Osteocyte (in vitro differentiated cells): Measurements from ENCODE around the gene ABI1. TPM values are rescaled to one million over a fixed set of nuclear protein-coding genes. Genes with fewer than 3 reads are reported as not detected.
"Not testable (repeated sequence)": the region's sequence is repeated elsewhere in the genome, so short reads cannot be mapped to it uniquely, and the experiment has no call there.

Experiments used
- DNase-seq: peaks from one replicate; pipeline ENCODE4 v3.0.0; 2021; ENCODE audit warnings: mixed read lengths; ENCODE audit not compliant: unreplicated experiment; ENCODE audit errors: extremely low spot score
- H3K27ac Mint-ChIP-seq: one replicate; pipeline ENCODE4 v1.8.0; 2021; ENCODE audit warnings: mild to moderate bottlenecking, mixed read lengths; ENCODE audit not compliant: unreplicated experiment
- H3K27me3 Mint-ChIP-seq: one replicate; pipeline ENCODE4 v1.8.0; 2021; ENCODE audit warnings: mixed read lengths; ENCODE audit not compliant: unreplicated experiment
- H3K36me3 Mint-ChIP-seq: one replicate; pipeline ENCODE4 v1.8.0; 2021; ENCODE audit warnings: mixed read lengths; ENCODE audit not compliant: unreplicated experiment
- H3K4me1 Mint-ChIP-seq: one replicate; pipeline ENCODE4 v1.8.0; 2021; ENCODE audit warnings: mixed read lengths; ENCODE audit not compliant: unreplicated experiment
- H3K4me3 Mint-ChIP-seq: one replicate; pipeline ENCODE4 v1.8.0; 2021; ENCODE audit warnings: mild to moderate bottlenecking, moderate library complexity, mixed read lengths; ENCODE audit not compliant: unreplicated experiment
- H3K9me3 Mint-ChIP-seq: one replicate; pipeline ENCODE4 v1.8.0; 2021; ENCODE audit warnings: mixed read lengths; ENCODE audit not compliant: unreplicated experiment
- long read RNA-seq: library from polyadenylated mRNA; unstranded; transcript quantifications from one replicate; pipeline ENCODE4 v2.0.0, GENCODE V29; 2021
- total RNA-seq: library from RNA; stranded (reverse); gene quantifications from 2 replicates; pipeline ENCODE4 v1.2.1, GENCODE V29; 2021
- TF ChIP-seq, protein P1 (sequence below): fragments of 200-600 bp; sonication (generic); IDR thresholded peaks from 2 replicates; pipeline ENCODE4 v1.5.0; 2021; ENCODE audit warnings: antibody characterized with exemption, mild to moderate bottlenecking, moderate library complexity

Gene ABI1
- total RNA-seq, result 62.2 and 64.1 TPM in 2 replicates
- long read RNA-seq, transcript ABI1-205 (10 exons, 3,516 nt), result minor isoform, 11 of 163 reads
- long read RNA-seq, transcript ABI1-202 (11 exons, 3,492 nt), result minor isoform, 24 of 163 reads
- long read RNA-seq, transcript ABI1-206 (11 exons, 1,446 nt), result major isoform, 73 of 163 reads
- long read RNA-seq, partial matches to known transcripts, result 28 of 163 reads
- long read RNA-seq, other reads (novel, unspliced or antisense), result 17 of 163 reads

DNA sequence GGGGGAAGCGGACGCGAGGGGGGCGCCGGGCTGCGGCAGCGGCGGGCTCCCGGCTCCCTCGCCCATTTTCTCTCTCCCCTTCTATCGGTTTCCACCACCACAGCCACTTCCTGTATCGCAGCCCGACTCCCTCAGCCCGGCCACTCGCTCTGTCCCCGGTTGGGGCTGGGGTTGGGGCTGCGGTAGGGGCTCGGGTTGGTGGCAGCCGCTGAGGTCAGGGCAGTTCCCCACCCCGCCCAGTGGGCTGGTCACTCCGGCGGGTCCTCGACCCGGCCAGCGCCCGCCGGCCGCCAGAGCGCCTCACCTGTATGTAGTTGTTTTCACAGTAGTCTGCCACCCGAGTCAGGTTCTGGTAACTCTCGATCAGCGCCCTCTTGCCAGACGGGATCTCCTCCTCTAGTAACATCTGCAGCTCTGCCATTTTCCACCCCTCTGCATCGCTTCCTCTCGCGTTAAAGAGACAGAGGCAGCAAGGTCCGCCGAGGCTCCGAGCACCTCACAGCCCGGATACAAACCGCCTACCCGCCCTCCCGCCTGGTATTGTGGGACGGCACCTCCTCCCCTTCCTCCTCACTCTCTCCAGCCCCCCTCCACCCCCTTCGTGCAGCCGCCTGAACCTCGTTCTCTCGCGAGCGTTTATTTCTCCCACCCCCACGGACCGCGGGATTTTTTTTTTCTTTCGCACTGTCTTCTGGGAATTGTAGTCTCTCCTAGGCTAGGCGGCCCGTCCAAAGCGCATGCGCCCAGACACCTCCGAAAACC is at the start of gene ABI1:
ABI1 (minus strand) TSS at position 516 of the 762 bp plus-strand sequence; CDS start at position 421, 95 bp downstream.
- peaks cover 21% of the 10 kb centered on the region for H3K4me1 Mint-ChIP-seq
- H3K36me3 Mint-ChIP-seq, result no peaks in the 10 kb centered on the region
- peaks cover 10% of the 10 kb centered on the region for H3K27me3 Mint-ChIP-seq
- H3K9me3 Mint-ChIP-seq, result no peaks in the 10 kb centered on the region
- DNase-seq, result peak; percentile 99
- TF ChIP-seq, protein P1, sequence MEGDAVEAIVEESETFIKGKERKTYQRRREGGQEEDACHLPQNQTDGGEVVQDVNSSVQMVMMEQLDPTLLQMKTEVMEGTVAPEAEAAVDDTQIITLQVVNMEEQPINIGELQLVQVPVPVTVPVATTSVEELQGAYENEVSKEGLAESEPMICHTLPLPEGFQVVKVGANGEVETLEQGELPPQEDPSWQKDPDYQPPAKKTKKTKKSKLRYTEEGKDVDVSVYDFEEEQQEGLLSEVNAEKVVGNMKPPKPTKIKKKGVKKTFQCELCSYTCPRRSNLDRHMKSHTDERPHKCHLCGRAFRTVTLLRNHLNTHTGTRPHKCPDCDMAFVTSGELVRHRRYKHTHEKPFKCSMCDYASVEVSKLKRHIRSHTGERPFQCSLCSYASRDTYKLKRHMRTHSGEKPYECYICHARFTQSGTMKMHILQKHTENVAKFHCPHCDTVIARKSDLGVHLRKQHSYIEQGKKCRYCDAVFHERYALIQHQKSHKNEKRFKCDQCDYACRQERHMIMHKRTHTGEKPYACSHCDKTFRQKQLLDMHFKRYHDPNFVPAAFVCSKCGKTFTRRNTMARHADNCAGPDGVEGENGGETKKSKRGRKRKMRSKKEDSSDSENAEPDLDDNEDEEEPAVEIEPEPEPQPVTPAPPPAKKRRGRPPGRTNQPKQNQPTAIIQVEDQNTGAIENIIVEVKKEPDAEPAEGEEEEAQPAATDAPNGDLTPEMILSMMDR, result no peak
- H3K27ac Mint-ChIP-seq, result peak within 1 kb of the TSS; percentile 99
- H3K4me3 Mint-ChIP-seq, result peak within 1 kb of the TSS; percentile 99

DNA sequence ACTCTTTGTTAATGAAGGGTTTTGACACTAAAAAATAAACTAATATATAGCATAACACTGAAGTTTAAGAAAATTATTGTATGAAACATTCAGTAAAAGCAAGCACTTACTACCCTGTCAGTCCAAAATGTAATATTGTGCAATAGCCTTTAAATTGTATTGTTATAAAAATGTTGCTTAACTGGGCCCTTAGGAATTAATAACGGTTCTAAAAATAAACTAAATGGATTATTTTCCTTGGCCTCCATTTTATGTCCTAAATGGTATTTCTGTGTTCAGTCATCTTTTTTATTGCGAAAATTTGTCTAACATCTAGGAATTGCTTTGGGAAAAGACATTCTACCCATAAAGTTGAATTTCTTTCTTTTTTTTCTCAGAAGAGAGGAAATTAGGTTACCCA is 49.0 kb upstream of the ABI1 start:
- Mint-ChIP-seq H3K4me1 (no peaks in the 10 kb centered on the region), H3K27ac (no peak overlapping the region), H3K9me3 (peaks cover 4% of the 10 kb centered on the region), H3K27me3 (peaks cover 7% of the 10 kb centered on the region), H3K4me3 (no peak overlapping the region), H3K36me3 (no peaks in the 10 kb centered on the region)
- TF ChIP-seq, protein P1, result no peak
- no peak for DNase-seq

DNA sequence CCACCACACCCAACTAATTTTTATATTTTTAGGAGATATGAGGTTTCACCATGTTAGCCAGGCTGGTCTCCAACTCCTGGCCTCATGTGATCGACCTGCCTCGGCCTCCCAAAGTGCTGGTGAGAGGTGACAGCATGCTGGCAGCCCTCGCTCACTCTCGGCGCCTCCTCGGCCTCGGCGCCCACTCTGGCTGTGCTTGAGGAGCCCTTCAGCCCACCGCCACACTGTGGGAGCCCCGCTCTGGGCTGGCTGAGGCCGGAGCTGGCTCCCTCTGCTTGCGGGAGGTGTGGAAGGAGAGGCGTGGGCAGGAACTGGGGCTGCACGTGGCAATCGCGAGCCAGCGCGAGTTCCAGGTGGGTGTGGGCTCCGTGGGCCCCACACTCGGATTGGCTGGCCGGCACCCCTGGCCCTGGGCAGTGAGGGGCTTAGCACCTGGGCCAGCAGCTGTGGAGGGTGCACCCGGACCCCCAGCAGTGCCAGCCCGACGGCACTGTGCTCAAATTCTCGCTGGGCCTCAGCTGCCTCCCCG is 44.6 kb upstream of the ABI1 start:
- H3K9me3 Mint-ChIP-seq, H3K4me1 Mint-ChIP-seq, H3K36me3 Mint-ChIP-seq, H3K27ac Mint-ChIP-seq, H3K27me3 Mint-ChIP-seq, H3K4me3 Mint-ChIP-seq, DNase-seq: not testable (repeated sequence)

DNA sequence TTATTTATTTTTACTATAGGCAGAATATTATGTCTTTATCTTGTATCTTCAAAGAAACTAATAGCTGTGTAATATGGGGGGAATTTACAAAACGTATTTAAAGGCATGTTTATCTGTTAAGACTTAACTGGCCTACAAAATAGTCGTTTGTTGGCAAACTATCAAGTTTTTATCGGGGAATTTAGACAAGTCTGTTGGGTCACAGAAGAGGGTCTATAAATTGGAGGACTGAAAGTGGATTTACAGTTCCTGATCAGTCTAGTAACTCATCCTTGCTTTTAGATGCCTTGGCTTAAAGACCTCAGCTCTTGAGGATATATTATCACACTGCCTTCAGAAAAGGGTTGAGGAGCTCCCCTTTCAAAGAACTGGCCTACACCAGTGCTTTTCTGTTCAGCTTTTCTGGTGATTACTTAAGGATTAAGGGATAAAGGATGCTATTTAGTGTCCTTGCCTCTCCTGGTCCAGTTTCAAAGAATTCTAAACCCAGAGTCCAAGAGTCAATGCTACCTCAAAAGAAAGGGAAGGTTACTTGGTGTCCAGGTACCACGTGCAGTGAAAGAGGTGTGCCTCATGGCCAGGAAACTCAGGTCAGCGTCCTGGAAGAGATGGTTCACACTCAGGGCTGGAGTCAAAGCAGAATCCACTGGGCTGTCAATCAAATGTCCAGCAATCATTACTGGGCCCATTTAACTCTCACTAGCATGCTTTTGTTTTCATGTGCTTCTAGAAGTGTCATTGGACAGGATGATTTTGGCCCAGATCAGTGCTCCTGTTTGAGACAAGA is 42.9 kb upstream of the ABI1 start:
- Mint-ChIP-seq H3K4me3 (no peak overlapping the region), H3K4me1 (no peaks in the 10 kb centered on the region), H3K36me3 (no peaks in the 10 kb centered on the region), H3K27ac (no peak overlapping the region), H3K27me3 (peaks cover 8% of the 10 kb centered on the region), H3K9me3 (peaks cover 4% of the 10 kb centered on the region)
- TF ChIP-seq, protein P1, result no peak
- DNase-seq, result no peak

DNA sequence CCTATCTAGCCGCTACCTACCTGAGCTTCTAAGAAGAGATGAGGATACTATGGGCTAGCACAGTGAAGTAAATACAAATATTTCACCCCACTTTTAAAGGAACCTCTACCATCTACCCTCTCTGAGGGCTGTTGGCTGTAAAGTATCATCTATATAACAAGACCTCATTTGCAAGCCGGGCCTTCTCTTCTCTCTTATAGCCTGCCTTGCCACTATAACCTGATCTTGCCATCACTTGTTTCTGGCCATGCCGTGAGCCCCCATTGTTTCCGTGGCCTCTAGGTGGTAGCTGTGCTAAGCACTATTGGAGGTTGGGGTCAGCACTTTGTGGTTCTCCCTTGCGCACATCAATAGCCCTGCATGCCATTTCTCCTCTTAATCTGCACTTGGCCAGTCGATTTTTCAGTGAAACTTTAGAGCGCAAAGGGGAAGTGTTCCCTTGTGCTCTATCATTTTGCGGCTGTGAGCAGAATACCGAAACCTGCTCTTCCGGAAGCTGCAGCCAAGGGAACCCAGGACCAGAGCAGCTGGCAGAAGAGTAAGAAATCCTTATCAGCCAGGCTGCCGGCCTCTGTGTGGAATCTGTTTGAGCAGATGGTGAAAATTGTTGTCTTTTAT is 31.7 kb upstream of the ABI1 start:
- DNase-seq, H3K4me1 Mint-ChIP-seq, H3K9me3 Mint-ChIP-seq, H3K36me3 Mint-ChIP-seq, H3K27ac Mint-ChIP-seq, H3K4me3 Mint-ChIP-seq: not testable (repeated sequence)
- peaks cover 27% of the 10 kb centered on the region for H3K27me3 Mint-ChIP-seq
